Measurements from ENCODE around the gene PRDM16.
"Not testable (repeated sequence)": the region's sequence is repeated elsewhere in the genome, so short reads cannot be mapped to it uniquely, and the experiment has no call there.

PRDM16 gene

DNA sequence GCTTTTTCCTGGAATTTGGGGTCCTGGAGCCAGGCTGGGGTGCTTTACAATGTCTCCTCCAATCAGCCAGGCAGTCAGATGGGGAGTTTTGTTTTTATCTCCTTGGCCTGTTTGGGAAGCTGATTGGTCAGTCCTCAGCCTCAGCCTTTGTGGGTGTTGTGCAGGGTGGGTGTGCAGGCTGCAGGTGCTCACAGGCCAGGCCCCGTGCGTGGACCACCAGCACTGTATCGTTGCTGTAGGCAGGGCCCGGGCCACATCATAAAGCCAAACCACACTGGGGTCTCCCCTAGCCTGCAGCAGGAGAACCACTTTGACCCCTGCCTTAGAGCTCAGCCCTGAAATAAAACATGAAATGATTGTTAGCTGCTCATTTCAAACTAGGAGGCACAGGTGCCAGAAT, 8.6 kb downstream of the PRDM16 start:
- no peak for ATAC-seq
- Mint-ChIP-seq H3K36me3 (no peaks in the 10 kb centered on the region), H3K27ac (no peak overlapping the region), H3K4me1 (no peaks in the 10 kb centered on the region), H3K4me3 (no peak overlapping the region), H3K27me3 (peaks cover 60% of the 10 kb centered on the region), H3K9me3 (no peaks in the 10 kb centered on the region)

DNA sequence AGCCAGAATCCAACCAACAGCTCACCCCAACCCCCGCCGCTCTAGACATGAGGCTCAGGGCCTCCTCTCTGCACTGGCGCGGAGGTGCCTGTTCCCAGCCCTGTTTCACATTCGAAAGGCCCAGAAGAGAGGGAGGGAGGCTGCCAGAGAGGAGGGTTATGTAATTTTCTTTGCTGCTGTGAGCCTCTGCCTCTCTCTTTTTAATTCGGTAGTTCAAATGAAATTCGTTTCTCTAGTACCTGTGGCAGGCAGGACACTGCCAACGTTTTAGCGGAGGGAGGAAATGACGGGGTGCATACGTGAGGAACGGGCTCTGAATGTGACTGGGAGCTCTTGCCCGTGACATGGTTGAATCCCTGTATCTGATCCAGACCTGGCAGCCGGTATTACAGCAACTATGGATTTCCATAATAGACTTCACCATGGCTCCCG, 9.4 kb downstream of the PRDM16 start:
- ATAC-seq = no peak
- H3K27me3 Mint-ChIP-seq = peaks cover 53% of the 10 kb centered on the region
- H3K27ac Mint-ChIP-seq = no peak overlapping the region
- H3K9me3 Mint-ChIP-seq = no peaks in the 10 kb centered on the region
- no peaks in the 10 kb centered on the region for H3K4me1 Mint-ChIP-seq
- H3K36me3 Mint-ChIP-seq = no peaks in the 10 kb centered on the region
- no peak overlapping the region for H3K4me3 Mint-ChIP-seq

DNA sequence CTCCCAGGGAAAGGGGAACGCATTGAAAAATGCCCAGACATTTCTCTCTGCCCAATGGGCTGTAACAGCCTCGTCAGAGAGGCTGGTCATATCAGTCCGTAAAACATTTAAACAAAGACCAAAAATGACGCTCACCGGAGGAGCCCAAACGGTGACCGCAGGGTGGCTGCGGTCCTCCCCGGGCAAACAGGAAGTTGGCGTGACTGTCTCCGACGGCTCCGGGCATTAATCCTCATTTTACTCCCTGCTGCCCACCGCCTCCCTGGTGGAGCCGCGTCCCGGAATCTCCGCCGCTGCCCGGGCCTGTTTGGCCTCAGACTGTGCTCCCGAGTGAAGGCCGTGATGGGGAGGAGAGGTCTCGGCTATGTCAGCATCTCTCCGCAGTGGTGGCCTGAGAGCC, 9.9 kb downstream of the PRDM16 start:
- peaks cover 53% of the 10 kb centered on the region for H3K27me3 Mint-ChIP-seq
- H3K4me3 Mint-ChIP-seq = no peak overlapping the region
- no peaks in the 10 kb centered on the region for H3K4me1 Mint-ChIP-seq
- H3K27ac Mint-ChIP-seq = no peak overlapping the region
- no peaks in the 10 kb centered on the region for H3K36me3 Mint-ChIP-seq
- no peaks in the 10 kb centered on the region for H3K9me3 Mint-ChIP-seq
- no peak for ATAC-seq

DNA sequence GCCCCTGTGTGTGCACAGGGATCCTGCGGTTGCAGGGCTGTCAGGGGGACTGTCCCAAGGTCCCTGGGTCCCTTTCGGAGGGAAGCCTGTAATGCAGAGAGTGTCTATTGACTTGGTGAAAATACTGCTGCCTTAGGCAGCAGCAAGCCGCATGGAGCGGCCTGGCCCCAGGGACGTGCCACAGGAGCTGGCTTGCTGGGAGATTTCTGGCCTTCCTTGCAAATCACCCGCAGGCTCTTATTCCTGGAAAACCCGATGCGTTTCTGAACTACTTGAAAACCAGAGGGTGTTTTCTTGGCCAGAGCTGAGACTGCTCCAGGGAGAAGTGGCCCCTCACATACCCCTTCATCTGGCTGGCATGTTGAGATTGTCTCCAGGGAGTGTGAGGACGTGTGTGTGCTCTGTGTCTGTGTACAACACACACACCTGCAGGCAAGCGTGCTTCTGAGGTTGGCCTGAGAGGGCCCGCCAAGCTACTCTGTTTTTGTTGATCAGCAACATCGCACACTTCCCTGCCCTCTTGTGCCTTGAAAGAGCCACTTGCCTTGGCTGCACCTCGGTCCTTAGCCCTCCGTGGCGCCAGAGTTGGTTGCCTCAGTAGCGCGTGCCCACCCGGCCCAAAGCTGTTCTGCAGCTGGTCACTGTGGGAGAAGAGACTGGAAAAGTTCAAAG, 10.5 kb downstream of the PRDM16 start:
- no peaks in the 10 kb centered on the region for H3K9me3 Mint-ChIP-seq
- ATAC-seq = no peak
- H3K27ac Mint-ChIP-seq = no peak overlapping the region
- H3K27me3 Mint-ChIP-seq = peaks cover 47% of the 10 kb centered on the region
- no peaks in the 10 kb centered on the region for H3K4me1 Mint-ChIP-seq
- no peaks in the 10 kb centered on the region for H3K36me3 Mint-ChIP-seq
- no peak overlapping the region for H3K4me3 Mint-ChIP-seq

DNA sequence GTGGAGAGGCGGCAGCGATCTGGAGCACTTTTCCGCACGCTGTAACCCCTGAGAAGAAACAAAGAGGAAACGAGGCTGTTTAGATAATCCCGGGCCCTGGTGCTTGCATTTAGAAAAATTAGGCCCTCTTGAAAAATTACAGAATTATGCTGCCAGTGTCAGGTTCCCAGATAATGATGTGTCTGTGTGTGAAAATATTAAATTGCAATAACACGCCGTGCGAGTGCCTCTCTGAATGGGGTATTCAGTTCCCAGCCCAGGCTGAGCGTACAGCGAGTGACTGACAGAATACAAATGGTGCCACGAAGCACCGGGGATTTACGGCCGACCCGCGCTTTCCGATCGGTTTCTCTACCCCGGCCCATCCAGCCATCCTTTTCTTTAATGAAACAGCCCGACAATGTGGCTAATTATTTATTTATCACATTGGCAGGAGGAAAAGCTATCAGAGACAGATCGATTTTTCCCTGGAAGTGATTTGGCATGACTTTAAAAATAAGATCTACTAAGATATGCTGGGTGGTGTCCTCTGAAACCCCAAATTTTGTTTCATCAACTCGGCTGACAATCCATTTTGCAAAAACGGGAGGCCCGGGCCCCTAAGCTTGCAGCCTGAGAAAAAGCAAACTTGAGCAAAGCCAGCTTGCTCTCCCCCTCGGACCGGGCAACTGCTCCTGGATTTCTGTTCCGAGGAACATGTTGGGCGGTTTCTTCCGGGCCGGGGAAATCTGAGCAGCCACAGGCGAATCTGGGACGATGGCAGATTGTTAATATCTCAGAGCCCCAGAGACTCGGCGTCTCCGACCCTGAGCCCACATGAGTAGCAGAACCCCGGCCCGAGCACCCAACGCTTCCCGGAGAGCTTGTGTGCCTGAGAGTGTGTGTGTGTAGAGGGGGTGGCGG, 11.3 kb downstream of the PRDM16 start:
- peaks cover 43% of the 10 kb centered on the region for H3K27me3 Mint-ChIP-seq
- no peak overlapping the region for H3K4me3 Mint-ChIP-seq
- no peaks in the 10 kb centered on the region for H3K9me3 Mint-ChIP-seq
- ATAC-seq = no peak
- H3K4me1 Mint-ChIP-seq = no peaks in the 10 kb centered on the region
- H3K27ac Mint-ChIP-seq = no peak overlapping the region
- no peaks in the 10 kb centered on the region for H3K36me3 Mint-ChIP-seq

DNA sequence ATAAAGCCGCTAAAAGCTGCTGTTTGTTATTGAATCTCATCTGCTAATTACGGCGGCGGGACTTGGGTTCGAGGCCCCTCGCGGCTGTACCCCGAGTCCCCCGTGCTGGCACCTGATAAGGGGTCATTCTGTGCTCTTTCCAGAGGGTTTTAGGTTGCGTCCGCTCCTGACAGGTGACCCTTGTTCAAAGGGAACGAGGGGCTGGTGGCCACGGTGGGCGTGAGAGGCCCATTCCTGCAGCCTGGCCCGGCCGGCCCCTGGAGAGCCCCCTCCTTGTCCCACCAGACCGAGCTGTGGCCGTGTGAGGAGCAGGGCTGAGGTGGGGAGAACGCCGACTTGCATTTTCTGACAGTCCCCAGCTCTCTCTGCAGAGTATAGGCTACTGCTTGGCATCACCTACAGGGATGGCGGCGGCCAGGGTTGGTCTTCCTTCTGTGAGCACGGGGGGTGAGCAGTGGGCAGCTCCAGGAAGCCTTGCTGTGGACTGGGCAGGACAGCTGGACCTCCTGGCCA, 12.2 kb downstream of the PRDM16 start:
- no peaks in the 10 kb centered on the region for H3K4me1 Mint-ChIP-seq
- H3K4me3 Mint-ChIP-seq = no peak overlapping the region
- no peaks in the 10 kb centered on the region for H3K36me3 Mint-ChIP-seq
- no peaks in the 10 kb centered on the region for H3K9me3 Mint-ChIP-seq
- no peak overlapping the region for H3K27ac Mint-ChIP-seq
- H3K27me3 Mint-ChIP-seq = peaks cover 35% of the 10 kb centered on the region
- no peak for ATAC-seq

DNA sequence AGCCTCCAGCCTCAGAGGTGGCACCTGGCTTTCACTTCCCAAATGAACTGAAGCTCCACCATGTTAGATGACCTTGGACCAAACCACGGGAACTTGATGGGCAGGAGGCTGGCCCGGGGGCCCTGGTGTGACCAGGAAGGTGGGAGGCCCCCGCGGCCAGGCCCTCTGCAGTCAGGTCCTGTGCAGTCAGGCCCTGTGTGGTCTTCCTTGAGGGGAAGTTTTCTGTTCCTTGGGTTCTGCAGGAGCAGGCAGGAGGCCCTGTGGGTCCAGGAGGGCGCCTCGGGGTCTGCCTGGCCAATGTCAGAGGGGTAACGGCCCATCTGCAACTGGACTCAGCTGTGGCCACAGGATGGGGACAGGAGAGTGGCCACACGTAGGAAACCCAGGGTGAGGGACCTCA, 13.0 kb downstream of the PRDM16 start:
- Mint-ChIP-seq H3K27me3 (peaks cover 35% of the 10 kb centered on the region), H3K36me3 (no peaks in the 10 kb centered on the region), H3K4me1 (no peaks in the 10 kb centered on the region), H3K27ac (no peak overlapping the region), H3K4me3 (no peak overlapping the region), H3K9me3 (no peaks in the 10 kb centered on the region)
- no peak for ATAC-seq

DNA sequence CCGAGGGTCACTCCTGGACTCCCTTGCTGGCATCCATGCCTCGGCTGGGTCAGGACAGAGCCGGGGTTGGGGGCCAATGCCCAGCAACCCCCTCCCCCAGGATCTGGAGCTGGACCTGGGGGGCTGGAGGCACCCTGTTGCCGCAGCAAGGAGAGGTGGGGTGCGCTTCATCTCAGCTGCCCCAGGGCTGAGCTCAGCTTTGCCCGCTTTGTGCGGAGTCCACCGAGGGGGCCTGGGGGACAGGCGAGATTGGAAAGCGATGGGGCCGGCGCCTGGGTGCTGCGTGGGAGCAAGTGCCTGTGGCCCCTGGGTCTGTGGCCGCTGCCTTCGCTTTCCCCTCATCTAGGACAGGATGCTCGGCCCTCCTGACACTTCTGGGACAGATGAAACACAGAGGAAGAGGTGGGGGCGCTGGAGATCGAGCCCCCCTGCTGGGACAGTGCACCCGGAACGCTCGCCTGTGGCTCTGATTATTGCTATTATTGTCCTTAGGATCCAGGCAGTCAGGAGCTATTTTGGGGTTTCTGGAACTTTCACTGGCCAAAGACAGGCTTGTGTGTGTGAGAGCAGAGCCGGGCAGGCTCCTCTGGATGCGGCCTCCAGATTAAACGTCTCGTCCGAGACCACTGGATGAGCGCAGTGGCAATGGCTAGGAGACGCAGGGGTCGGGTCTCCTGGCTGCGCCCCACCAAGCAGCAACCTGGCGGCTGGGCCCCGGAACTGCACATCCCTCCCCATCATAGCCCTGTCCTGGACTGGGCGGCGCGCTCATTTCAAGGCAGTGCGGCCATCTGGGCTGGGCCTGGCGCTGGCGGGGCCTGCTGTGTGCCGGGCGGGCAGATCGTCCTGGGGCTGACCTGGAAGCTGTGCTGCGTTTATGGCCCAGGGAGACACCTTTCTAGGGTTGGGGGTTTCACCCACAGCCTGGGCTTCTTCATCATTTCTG, 13.8 kb downstream of the PRDM16 start:
- no peaks in the 10 kb centered on the region for H3K9me3 Mint-ChIP-seq
- ATAC-seq = no peak
- H3K36me3 Mint-ChIP-seq = no peaks in the 10 kb centered on the region
- peaks cover 27% of the 10 kb centered on the region for H3K27me3 Mint-ChIP-seq
- H3K27ac Mint-ChIP-seq = no peak overlapping the region
- no peaks in the 10 kb centered on the region for H3K4me1 Mint-ChIP-seq
- no peak overlapping the region for H3K4me3 Mint-ChIP-seq

DNA sequence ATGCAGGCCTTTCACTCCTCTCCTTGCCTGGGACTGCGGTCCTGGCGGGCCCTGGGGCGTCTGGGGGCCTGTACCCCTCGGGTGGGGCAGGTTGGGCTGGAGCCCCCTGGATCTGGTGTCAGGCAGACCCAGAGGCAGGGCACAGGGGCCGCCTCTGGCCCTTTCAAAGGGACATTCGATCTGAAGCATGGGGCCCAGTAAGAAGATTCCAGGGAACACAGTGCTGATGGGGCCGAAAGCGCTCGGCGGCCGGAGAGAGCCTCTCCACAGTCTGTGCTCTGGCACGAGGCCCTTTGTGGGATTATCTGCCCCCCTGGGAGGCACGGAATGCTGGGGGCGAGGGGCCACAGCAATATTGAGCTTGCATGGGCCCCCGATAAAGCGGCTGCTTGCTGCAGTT, 15.2 kb downstream of the PRDM16 start:
- Mint-ChIP-seq H3K27ac (no peak overlapping the region), H3K27me3 (peaks cover 14% of the 10 kb centered on the region), H3K4me1 (no peaks in the 10 kb centered on the region), H3K4me3 (no peak overlapping the region), H3K36me3 (no peaks in the 10 kb centered on the region), H3K9me3 (no peaks in the 10 kb centered on the region)
- ATAC-seq = no peak

DNA sequence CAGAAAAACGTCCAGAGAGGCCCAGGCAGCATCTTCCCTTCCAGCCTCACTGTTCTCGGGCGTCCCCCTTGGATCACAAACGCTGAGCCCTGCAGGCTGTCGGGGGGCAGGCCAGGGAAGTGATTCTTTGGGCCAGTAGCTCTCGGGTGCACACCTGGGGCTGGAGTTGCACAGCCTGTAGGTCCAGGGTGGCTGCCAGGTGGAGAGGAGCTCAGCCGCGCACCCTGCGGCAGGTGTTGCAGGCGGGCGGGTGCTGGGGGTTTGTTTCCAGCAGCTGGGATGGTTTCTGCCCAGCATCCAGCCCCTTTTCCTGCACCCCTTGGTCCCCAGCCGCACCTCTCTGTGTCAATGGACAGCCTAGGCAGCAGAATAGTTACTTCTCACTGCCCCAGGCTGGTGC, 15.7 kb downstream of the PRDM16 start:
- Mint-ChIP-seq H3K4me1 (no peaks in the 10 kb centered on the region), H3K9me3 (no peaks in the 10 kb centered on the region), H3K27me3 (peaks cover 8% of the 10 kb centered on the region), H3K27ac (no peak overlapping the region), H3K36me3 (no peaks in the 10 kb centered on the region), H3K4me3 (no peak overlapping the region)
- ATAC-seq = no peak

DNA sequence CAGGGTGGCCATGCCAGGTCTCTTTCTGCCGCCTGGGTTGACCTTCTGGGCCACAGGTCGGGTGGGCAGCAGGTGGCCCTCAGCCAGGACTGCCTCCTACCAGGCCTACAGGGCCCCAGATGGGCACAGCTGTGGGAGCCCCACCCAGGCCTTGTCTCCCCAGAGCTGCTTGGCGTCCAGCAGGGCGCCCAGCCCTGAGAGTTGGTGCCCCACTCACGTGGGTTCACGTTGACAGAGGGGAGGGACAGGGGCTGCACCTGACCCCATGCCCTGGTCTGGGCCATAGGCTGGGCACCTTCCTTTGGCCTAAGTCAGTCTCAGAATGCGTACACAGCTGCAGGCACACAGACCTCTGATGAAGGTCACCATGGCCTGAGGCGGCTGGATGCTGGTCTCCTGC, 16.7 kb downstream of the PRDM16 start:
- Mint-ChIP-seq H3K9me3 (no peaks in the 10 kb centered on the region), H3K27me3 (peaks cover 9% of the 10 kb centered on the region), H3K27ac (no peak overlapping the region), H3K36me3 (no peaks in the 10 kb centered on the region), H3K4me3 (no peak overlapping the region), H3K4me1 (no peaks in the 10 kb centered on the region)
- no peak for ATAC-seq

DNA sequence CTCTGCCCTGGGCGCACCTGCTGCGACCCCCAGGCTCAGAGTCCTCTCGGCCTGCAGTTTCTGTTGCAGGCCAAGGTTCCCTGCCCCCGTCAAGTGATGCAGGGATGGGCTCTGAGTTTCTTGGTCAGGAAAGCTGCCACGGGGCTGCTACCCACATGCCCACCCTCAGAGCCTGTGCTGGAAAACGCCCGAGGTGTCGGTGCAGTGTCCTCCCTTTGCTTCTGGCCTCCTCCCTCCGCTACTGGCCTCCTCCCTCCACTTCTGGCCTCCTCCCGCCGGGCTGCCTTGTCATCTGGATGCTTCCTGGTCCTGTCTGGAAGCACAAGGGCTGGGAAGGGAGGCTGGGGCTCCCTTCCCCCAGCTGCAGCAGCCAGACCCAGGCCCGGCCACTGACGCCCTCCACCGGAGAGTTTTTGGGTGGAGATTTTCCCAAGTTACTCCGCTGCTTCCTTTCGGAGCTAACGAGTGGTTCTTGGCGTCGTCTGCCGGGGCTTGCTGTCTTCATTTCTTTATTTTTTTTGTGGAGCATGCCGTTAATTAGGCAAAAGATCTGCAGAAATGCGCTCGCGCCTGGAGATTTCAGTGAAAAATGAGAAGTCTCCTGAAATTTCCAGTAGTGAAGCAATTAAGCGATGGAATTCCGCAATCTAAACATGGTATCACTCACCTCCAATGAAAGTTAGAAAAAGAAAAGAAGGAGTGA, 17.4 kb downstream of the PRDM16 start:
- H3K27me3 Mint-ChIP-seq = peaks cover 16% of the 10 kb centered on the region

DNA sequence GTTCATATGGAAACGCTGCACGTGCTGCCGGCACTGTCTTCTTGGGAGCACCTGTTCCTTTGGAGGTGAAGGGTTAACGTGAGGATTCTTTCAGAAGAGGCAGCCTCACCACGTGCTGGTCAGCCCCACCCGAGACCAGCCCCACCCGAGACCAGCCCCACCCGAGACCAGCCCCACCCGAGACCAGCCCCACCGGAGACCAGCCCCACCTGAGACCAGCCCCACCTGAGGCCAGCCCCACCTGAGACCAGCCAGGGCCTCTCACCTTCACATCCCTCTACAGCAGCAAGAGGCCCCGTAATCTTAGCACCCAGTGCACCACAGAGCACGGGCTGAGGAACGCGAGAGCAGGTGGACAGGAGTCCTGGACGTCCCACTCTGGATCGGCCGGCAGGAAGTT, 18.0 kb downstream of the PRDM16 start:
- Mint-ChIP-seq H3K9me3 (no peaks in the 10 kb centered on the region), H3K4me3 (no peak overlapping the region), H3K27ac (no peak overlapping the region), H3K4me1 (no peaks in the 10 kb centered on the region), H3K27me3 (peaks cover 22% of the 10 kb centered on the region), H3K36me3 (no peaks in the 10 kb centered on the region)
- ATAC-seq = no peak

More for the DNA sequence above, 17.4 kb downstream of the PRDM16 start:
- no peaks in the 10 kb centered on the region for H3K36me3 Mint-ChIP-seq
- no peaks in the 10 kb centered on the region for H3K9me3 Mint-ChIP-seq
- no peak overlapping the region for H3K4me3 Mint-ChIP-seq
- no peak for ATAC-seq
- H3K4me1 Mint-ChIP-seq = no peaks in the 10 kb centered on the region
- no peak overlapping the region for H3K27ac Mint-ChIP-seq

DNA sequence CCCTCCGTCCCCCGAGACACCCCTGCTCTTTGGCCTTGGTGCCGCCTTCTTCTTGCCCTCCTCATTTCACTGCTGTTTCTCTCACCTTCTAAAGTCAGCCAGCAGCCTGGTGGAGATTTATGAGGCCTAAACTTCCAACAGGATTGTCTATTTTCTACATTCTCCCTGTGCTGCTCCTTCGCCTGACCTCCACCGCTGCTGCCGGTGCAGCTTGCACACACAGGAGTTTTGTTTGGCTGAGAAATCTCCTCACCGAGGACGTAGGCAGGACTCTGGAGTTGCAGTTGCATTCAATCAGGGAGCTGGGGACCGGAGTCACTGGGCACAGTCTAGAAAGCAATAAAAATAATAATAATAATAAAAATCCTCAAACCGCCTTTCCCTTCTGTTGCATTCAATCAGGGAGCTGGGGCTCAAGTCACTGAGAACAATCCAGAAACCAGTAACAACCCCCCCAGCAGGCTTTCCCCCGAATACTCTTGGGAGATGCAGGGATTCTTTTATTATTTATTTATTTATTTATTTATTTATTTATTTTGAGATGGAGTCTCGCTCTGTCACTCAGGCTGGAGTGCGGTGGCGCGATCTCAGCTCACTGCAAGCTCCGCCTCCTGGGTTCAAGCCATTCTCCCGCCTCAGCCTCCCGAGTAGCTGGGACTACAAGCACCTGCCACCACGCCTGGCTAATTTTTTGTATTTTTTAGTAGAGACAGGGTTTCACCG, 19.1 kb downstream of the PRDM16 start:
- peaks cover 32% of the 10 kb centered on the region for H3K27me3 Mint-ChIP-seq
- H3K27ac Mint-ChIP-seq, ATAC-seq, H3K36me3 Mint-ChIP-seq, H3K9me3 Mint-ChIP-seq, H3K4me1 Mint-ChIP-seq, H3K4me3 Mint-ChIP-seq: not testable (repeated sequence)

All from stimulated activated memory B cell treated with anti-CD40 and anti-IgM and Interleukin-4, amounts not matched to agents 10 μg/mL and 1 μg/mL and 100 μg/mL, for 72 hours (primary cell).